GM12865 (cell line): Measurements from ENCODE around the gene NYAP2.

ENCODE experiments used
- DNase-seq: peaks from one replicate; pipeline ENCODE4 v3.0.0; 2010; ENCODE audit warnings: low read depth
- H3K4me3 ChIP-seq: 2 replicates; pipeline ENCODE4 v1.5.1; 2011; ENCODE audit warnings: mild to moderate bottlenecking, low read depth, low read length, control low read depth
- CTCF ChIP-seq: IDR thresholded peaks from 2 replicates; pipeline ENCODE4 v1.5.1; 2011; ENCODE audit warnings: low read length, control low read depth, low read depth, inconsistent platforms; ENCODE audit not compliant: insufficient read depth; ENCODE audit errors: missing control alignments

Gene NYAP2

GRCh38 chr2:225399504-225399903 lies at the start of gene NYAP2:
Gene NYAP2, plus strand, starts transcription at chr2:225399710. Its CDS starts 9,171 bp downstream, at chr2:225408881.
- no peak for DNase-seq
- H3K4me3 ChIP-seq: no peak within 1 kb of the TSS
- no peak for TF ChIP-seq CTCF

GRCh38 chr2:225353579-225354085 lies 45.9 kb upstream of the NYAP2 start:
- TF ChIP-seq CTCF: no peak
- DNase-seq: no peak
- H3K4me3 ChIP-seq: no peak overlapping the region

- no peak overlapping the region for H3K4me3 ChIP-seq
- no peak for TF ChIP-seq CTCF
- no peak for DNase-seq
Measured at GRCh38 chr2:225354281-225354774, 45.2 kb upstream of the NYAP2 start.

GRCh38 chr2:225355788-225356187 lies 43.7 kb upstream of the NYAP2 start:
- H3K4me3 ChIP-seq: no peak overlapping the region
- no peak for DNase-seq

GRCh38 chr2:225366731-225367130 lies 32.8 kb upstream of the NYAP2 start:
- no peak for DNase-seq
- H3K4me3 ChIP-seq: no peak overlapping the region
- no peak for TF ChIP-seq CTCF

More at GRCh38 chr2:225355788-225356187, 43.7 kb upstream of the NYAP2 start:
- TF ChIP-seq CTCF: no peak

- no peak for DNase-seq
- no peak for TF ChIP-seq CTCF
Measured at GRCh38 chr2:225367482-225367881, 32.0 kb upstream of the NYAP2 start.

GRCh38 chr2:225378984-225379383 lies 20.5 kb upstream of the NYAP2 start:
- no peak overlapping the region for H3K4me3 ChIP-seq
- TF ChIP-seq CTCF: no peak
- no peak for DNase-seq

More at GRCh38 chr2:225367482-225367881, 32.0 kb upstream of the NYAP2 start:
- H3K4me3 ChIP-seq: no peak overlapping the region
